Neuronal stem cell (in vitro differentiated cells): ENCODE results near the gene SPATS2L.

Source experiments
- DNase-seq: peaks from one replicate; pipeline ENCODE4 v3.0.0-alpha.2; 2013; ENCODE audit warnings: low spot score
- H2AFZ ChIP-seq: one replicate; pipeline ENCODE4 v1.6.1; 2013; ENCODE audit warnings: mild to moderate bottlenecking, low read length, inconsistent platforms
- H2AK5ac ChIP-seq: 2 replicates; pipeline ENCODE4 v1.6.1; 2013; ENCODE audit warnings: low read depth, mild to moderate bottlenecking, inconsistent platforms, low read length, moderate library complexity, mixed read lengths
- H2BK120ac ChIP-seq: 2 replicates; pipeline ENCODE4 v1.6.1; 2013; ENCODE audit warnings: low read depth, mild to moderate bottlenecking, inconsistent platforms, low read length, moderate library complexity, mixed read lengths
- H2BK12ac ChIP-seq: one replicate; pipeline ENCODE4 v1.6.1; 2013; ENCODE audit warnings: low read length, inconsistent platforms
- H2BK15ac ChIP-seq: 2 replicates; pipeline ENCODE4 v1.6.1; 2013; ENCODE audit warnings: mild to moderate bottlenecking, low read length, inconsistent platforms, mixed read lengths
- H2BK5ac ChIP-seq: one replicate; pipeline ENCODE4 v1.6.1; 2013; ENCODE audit warnings: inconsistent platforms, mild to moderate bottlenecking, low read length, moderate library complexity
- H3K14ac ChIP-seq: one replicate; pipeline ENCODE4 v1.6.1; 2013; ENCODE audit warnings: low read length, inconsistent platforms
- H3K18ac ChIP-seq: 2 replicates; pipeline ENCODE4 v1.6.1; 2013; ENCODE audit warnings: low read length, inconsistent platforms
- H3K23ac ChIP-seq: 2 replicates; pipeline ENCODE4 v1.6.1; 2013; ENCODE audit warnings: low read depth, mild to moderate bottlenecking, mixed read lengths, low read length, inconsistent platforms; ENCODE audit not compliant: poor library complexity
- H3K27ac ChIP-seq: replicated peaks from 3 replicates; pipeline ENCODE4 v1.5.1; 2013; ENCODE audit warnings: low read length, inconsistent platforms
- H3K27me3 ChIP-seq, 3 experiments: 2 replicates each; pipeline ENCODE4 v1.6.1; 2013; ENCODE audit warnings: low read length in 3 of 3, mild to moderate bottlenecking in 2 of 3, inconsistent platforms in 1 of 3, low read depth in 1 of 3, mixed read lengths in 1 of 3, moderate library complexity in 1 of 3; ENCODE audit not compliant: control insufficient read depth in 3 of 3, insufficient read depth in 3 of 3
- H3K36me3 ChIP-seq, 2 donors: replicated peaks in 1 of 2; 2 replicates each; pipeline ENCODE4 v1.6.1; 2013; ENCODE audit warnings: low read length in 2 of 2; ENCODE audit not compliant: control insufficient read depth in 2 of 2, insufficient read depth in 2 of 2
- H3K4ac ChIP-seq: 2 replicates; pipeline ENCODE4 v1.6.1; 2013; ENCODE audit warnings: inconsistent platforms, mild to moderate bottlenecking, low read length, moderate library complexity
- H3K4me1 ChIP-seq, 2 donors: 1 replicate in 1 of 2; 2 replicates in 1 of 2; pipeline ENCODE4 v1.6.1; 2013; ENCODE audit warnings: low read length in 2 of 2, low read depth in 1 of 2; ENCODE audit not compliant: control insufficient read depth in 2 of 2, insufficient read depth in 1 of 2
- H3K4me2 ChIP-seq: one replicate; pipeline ENCODE4 v1.6.1; 2013; ENCODE audit warnings: mild to moderate bottlenecking, low read length, inconsistent platforms; ENCODE audit not compliant: insufficient read depth, poor library complexity, severe bottlenecking
- H3K4me3 ChIP-seq, 2 donors: 2 replicates each; pipeline ENCODE4 v1.5.1; 2013; ENCODE audit warnings: low read length in 2 of 2, mild to moderate bottlenecking in 2 of 2, inconsistent platforms in 1 of 2, moderate library complexity in 1 of 2
- H3K79me1 ChIP-seq: one replicate; pipeline ENCODE4 v1.6.1; 2013; ENCODE audit warnings: low read depth, mild to moderate bottlenecking, inconsistent platforms, low read length, moderate library complexity
- H3K9ac ChIP-seq: one replicate; pipeline ENCODE4 v1.6.1; 2013; ENCODE audit warnings: mild to moderate bottlenecking, low read depth, low read length, inconsistent platforms; ENCODE audit not compliant: poor library complexity
- H3K9me3 ChIP-seq, 2 donors: replicated peaks in 1 of 2; 2 replicates each; pipeline versions ENCODE3 to v1.6.1; 2013; ENCODE audit warnings: low read length in 2 of 2, mild to moderate bottlenecking in 2 of 2, inconsistent platforms in 1 of 2, low read depth in 1 of 2, mixed read lengths in 1 of 2, moderate library complexity in 1 of 2; ENCODE audit not compliant: control insufficient read depth in 2 of 2, insufficient read depth in 1 of 2
- H4K8ac ChIP-seq: one replicate; pipeline ENCODE4 v1.6.1; 2013; ENCODE audit warnings: low read depth, mild to moderate bottlenecking, inconsistent platforms, low read length, moderate library complexity
- H4K91ac ChIP-seq: one replicate; pipeline ENCODE4 v1.6.1; 2013; ENCODE audit warnings: low read length, low read depth, mild to moderate bottlenecking, inconsistent platforms; ENCODE audit not compliant: poor library complexity
- WGBS, 2 donors: extraction: QIAGEN DNeasy Blood & Tissue Kit; methylation state at CpG; one replicate each; pipeline ENCODE4 v1.1.7; 2013; ENCODE audit warnings: missing lambda C conversion rate in 2 of 2, mixed read lengths in 1 of 2; ENCODE audit not compliant: insufficient read length in 2 of 2, insufficient replicate concordance in 1 of 2; ENCODE audit errors: extremely low coverage in 2 of 2; 5-methylcytosine and 5-hydroxymethylcytosine counted together

The SPATS2L gene

GRCh38 chr2:200357845-200358244 lies 51.4 kb downstream of the SPATS2L start:
- H3K9ac ChIP-seq, result no peak overlapping the region
- no peak overlapping the region for H3K27ac ChIP-seq
- no peak overlapping the region for H3K4ac ChIP-seq

GRCh38 chr2:200359552-200359951 lies 53.1 kb downstream of the SPATS2L start:
- no peaks in the 10 kb centered on the region for H3K27me3 ChIP-seq
- H3K4me3 ChIP-seq, result no peak overlapping the region
- H2BK15ac ChIP-seq, result no peak overlapping the region
- no peak overlapping the region for H2AK5ac ChIP-seq
- no peak overlapping the region for H3K27ac ChIP-seq
- no peak overlapping the region for H2BK12ac ChIP-seq
- peaks cover 2% of the 10 kb centered on the region for H3K79me1 ChIP-seq
- no CpG with 5 or more reads among the region's 2 CpGs for WGBS, 2 donors
- H4K91ac ChIP-seq, result no peak overlapping the region
- no peaks in the 10 kb centered on the region for H3K9me3 ChIP-seq
- no peak overlapping the region for H3K4me2 ChIP-seq
- no peak overlapping the region for H3K9ac ChIP-seq
- no peak for DNase-seq
- H2BK120ac ChIP-seq, result no peak overlapping the region
- no peak overlapping the region for H3K18ac ChIP-seq
- no peak overlapping the region for H3K23ac ChIP-seq
- peaks cover 13 to 22% of the 10 kb centered on the region in 2 donors for H3K4me1 ChIP-seq
- no peak overlapping the region for H3K4ac ChIP-seq
- H3K36me3 ChIP-seq, result no peaks in the 10 kb centered on the region
- H3K14ac ChIP-seq, result no peak overlapping the region
- no peak overlapping the region for H2AFZ ChIP-seq
- no peak overlapping the region for H2BK5ac ChIP-seq
- no peak overlapping the region for H4K8ac ChIP-seq

More at GRCh38 chr2:200357845-200358244, 51.4 kb downstream of the SPATS2L start:
- Histone ChIP-seq H2BK120ac (no peak overlapping the region), H3K23ac (no peak overlapping the region), H3K4me3 (no peak overlapping the region), H4K91ac (no peak overlapping the region), H3K9me3 (no peaks in the 10 kb centered on the region), H2BK12ac (no peak overlapping the region), H2AK5ac (no peak overlapping the region), H4K8ac (no peak overlapping the region), H2AFZ (no peak overlapping the region), H3K18ac (no peak overlapping the region), H2BK15ac (no peak overlapping the region), H3K14ac (no peak overlapping the region), H2BK5ac (no peak overlapping the region), H3K79me1 (peaks cover 2% of the 10 kb centered on the region), H3K4me2 (no peak overlapping the region), H3K4me1 (peaks cover 13 to 22% of the 10 kb centered on the region in 2 donors), H3K27me3 (no peaks in the 10 kb centered on the region), H3K36me3 (no peaks in the 10 kb centered on the region)
- no CpG with 5 or more reads among the region's 3 CpGs for WGBS, 2 donors
- DNase-seq, result no peak

- Histone ChIP-seq H3K4me2 (no peak overlapping the region), H4K91ac (no peak overlapping the region), H4K8ac (no peak overlapping the region), H3K14ac (no peak overlapping the region), H3K79me1 (peaks cover 2% of the 10 kb centered on the region), H3K18ac (no peak overlapping the region), H3K9ac (no peak overlapping the region), H3K9me3 (no peaks in the 10 kb centered on the region), H3K4me1 (peaks cover 15 to 19% of the 10 kb centered on the region in 2 donors), H3K36me3 (no peaks in the 10 kb centered on the region), H2BK12ac (no peak overlapping the region), H2BK5ac (no peak overlapping the region), H2BK15ac (no peak overlapping the region), H3K4ac (no peak overlapping the region), H2BK120ac (no peak overlapping the region), H3K23ac (no peak overlapping the region), H3K27me3 (no peaks in the 10 kb centered on the region), H2AK5ac (no peak overlapping the region), H3K4me3 (no peak overlapping the region), H3K27ac (no peak overlapping the region), H2AFZ (no peak overlapping the region)
- whole genome bisulfite sequencing, 2 donors, result no CpG with 5 or more reads among the region's 5 CpGs
- DNase-seq, result no peak
Measured at GRCh38 chr2:200360364-200360763, 53.9 kb downstream of the SPATS2L start.

- H3K36me3 ChIP-seq, result no peaks in the 10 kb centered on the region
- no peak overlapping the region for H3K14ac ChIP-seq
- no CpG with 5 or more reads among the region's 4 CpGs for WGBS, 2 donors
- no peak overlapping the region for H3K4ac ChIP-seq
- H3K23ac ChIP-seq, result no peak overlapping the region
- H2AFZ ChIP-seq, result no peak overlapping the region
- no peak overlapping the region for H4K91ac ChIP-seq
- H2BK12ac ChIP-seq, result no peak overlapping the region
- DNase-seq, result no peak
- H3K4me2 ChIP-seq, result no peak overlapping the region
- no peak overlapping the region for H3K9ac ChIP-seq
- no peaks in the 10 kb centered on the region for H3K9me3 ChIP-seq
- H3K4me3 ChIP-seq, result no peak overlapping the region
- no peak overlapping the region for H2BK5ac ChIP-seq
- peaks cover 9 to 15% of the 10 kb centered on the region in 2 donors for H3K4me1 ChIP-seq
- peaks cover 2% of the 10 kb centered on the region for H3K79me1 ChIP-seq
- no peak overlapping the region for H2BK15ac ChIP-seq
- H3K27me3 ChIP-seq, result no peaks in the 10 kb centered on the region
- no peak overlapping the region for H4K8ac ChIP-seq
- no peak overlapping the region for H2BK120ac ChIP-seq
- no peak overlapping the region for H3K27ac ChIP-seq
- no peak overlapping the region for H3K18ac ChIP-seq
- H2AK5ac ChIP-seq, result no peak overlapping the region
Measured at GRCh38 chr2:200362202-200362917, 55.9 kb downstream of the SPATS2L start.
